HG02678 (cell line): ENCODE measurements around the gene DCD.

Source experiments
- ATAC-seq: cut with Tn5 transposase; IDR thresholded peaks from one replicate; pipeline ENCODE4 v1.9.1; 2021; ENCODE audit warnings: mild to moderate bottlenecking, moderate library complexity; ENCODE audit not compliant: unreplicated experiment

The DCD gene

GRCh38 chr12:54648265-54648664, at the start of gene DCD:
Gene DCD (minus strand): TSS chr12:54648365. CDS start chr12:54648303, 62 bp downstream.
- no peak for ATAC-seq

GRCh38 chr12:54697851-54698250, 49.7 kb upstream of the DCD start:
- no peak for ATAC-seq

- ATAC-seq: no peak
Measured at GRCh38 chr12:54692353-54692752, 44.2 kb upstream of the DCD start.

GRCh38 chr12:54689984-54690383, 41.8 kb upstream of the DCD start:
- no peak for ATAC-seq

DNA sequence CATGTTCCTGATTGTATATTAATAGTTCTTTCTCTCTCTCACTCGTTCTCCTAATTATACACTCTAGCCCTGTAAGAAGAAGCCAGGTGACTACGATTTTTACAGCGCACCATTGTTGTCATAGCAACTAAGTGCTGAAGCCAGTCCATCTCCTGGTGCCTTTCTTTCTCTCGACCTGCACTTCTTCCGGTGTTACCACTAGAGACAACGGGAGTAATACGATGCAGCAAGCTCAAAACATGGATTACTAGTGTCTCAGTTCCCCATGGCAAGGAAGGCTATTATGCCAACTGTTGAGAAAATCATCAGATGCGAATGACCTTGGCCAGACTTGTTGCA, 40.8 kb upstream of the DCD start:
- ATAC-seq: no peak

DNA sequence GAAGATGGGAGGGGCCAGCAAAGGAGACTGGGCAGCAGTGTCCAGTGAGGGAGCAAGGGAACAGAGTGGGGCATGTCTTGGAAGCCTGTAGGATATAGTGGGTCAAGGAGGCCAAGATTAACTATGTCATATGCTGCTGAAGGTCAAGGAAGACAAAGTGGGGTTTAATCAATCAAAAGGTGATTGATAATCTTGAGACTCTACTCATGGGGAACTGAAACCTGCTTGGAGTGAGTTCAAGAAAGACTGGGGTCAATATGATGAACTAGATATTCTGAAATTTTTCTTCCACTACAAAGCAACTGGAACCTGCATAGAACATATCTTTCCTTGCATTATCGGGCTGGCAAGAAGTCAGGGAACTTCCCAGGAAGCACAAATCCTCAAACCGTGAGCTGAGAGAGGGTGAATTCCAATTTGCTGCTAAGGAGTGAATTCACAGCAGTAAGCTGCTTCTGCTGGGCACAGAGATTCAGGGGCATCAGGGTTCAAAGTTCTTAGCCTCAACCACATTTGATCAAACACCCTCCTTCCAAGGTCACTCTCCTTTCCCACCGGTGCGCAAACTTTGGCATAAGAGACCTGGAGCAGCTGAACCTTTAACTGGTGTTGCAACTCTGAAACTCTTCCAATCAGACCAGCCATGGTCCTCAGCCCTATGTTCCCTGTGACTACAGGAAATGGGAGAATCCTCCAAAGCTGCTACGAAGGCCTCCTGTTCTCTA, 40.3 kb upstream of the DCD start:
- no peak for ATAC-seq

DNA sequence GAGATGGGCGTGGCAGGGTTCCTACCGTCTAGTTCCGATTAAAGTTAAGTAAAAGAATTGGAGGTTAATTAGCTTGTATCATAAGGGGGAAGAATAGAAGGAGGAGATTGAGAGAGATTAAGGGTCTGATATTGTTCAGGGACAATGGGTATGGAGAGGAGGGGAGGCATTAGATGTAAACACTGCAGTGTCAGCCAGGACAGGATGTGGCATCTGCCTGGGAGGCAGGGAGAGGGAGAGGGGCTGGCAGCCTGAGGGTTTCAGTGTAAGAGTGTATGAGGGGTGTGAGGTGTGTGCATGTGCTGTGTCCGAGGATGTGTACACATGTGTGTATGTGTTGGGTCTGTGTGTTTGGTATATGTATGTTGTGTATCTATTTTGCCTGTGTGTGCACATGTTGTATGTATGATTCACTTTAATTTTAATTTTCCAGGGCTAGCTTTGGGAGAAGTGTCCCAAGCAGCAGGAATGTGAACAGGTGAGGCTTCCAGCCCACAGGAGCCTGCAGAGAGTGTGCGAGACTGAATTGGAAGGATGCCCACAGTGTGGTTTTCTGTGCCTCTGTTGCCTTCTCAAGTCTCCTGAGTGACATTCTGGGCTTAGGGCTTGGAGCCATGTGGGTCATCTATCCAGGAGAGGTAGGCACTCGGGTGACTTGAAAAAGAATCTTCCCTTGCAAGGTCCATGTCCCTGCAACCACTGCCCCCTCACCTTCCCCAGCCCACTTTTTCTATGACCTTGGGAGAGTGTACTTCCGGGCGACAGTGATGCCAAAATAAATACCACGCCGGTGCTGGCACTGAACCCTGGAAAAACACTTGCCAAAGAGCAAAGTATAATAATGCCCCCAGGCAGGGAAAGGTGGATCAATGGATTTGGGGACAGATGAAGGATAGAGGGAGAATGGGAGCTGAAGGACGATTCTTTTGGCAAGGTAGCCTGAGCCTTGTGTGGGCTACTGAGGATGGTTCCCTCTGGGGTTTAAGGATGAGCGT, 36.8 kb upstream of the DCD start:
- no peak for ATAC-seq

DNA sequence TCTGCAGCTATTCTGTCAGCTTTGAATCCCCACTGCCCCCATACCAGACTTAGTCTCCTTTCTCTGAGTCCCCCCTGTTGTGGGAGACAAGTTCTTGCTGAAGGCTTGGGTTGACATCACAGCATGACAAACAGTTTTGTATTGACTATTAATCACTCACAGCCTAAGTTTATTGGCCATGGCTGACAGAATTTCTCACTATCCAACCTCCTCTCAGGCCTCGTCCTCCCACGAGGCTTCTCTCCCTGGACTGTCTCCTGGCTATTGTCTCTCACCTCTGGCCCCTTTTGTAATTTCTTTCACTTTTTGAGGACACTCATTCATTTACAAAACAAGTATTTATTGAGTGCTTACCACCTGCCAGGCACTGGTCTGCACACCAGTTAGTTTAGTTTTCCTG, 35.2 kb upstream of the DCD start:
- no peak for ATAC-seq

GRCh38 chr12:54682674-54683073, 34.5 kb upstream of the DCD start:
- no peak for ATAC-seq

DNA sequence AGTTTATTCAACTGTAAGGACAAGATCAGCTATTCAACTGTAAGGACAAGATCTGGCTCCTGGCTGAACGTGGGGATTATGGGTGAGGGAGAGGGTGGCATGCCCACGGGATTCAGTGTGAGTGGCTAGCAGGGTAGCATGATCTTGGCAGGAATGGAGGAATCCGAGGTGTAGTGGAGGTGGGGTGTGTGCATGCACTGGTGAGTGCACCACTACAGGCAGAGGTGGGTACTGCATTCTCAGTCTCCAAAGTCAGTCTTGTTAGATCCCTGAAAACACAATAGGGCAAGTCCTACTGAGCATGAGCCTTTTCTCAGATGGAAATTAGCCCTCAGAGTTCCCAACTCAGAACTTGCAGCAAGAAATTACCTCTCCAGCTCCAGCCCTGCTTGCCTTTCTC, 32.2 kb upstream of the DCD start:
- peak; percentile 74 for ATAC-seq

- ATAC-seq: no peak
Measured at GRCh38 chr12:54678131-54678530, 30.0 kb upstream of the DCD start.

GRCh38 chr12:54667945-54668344, 19.8 kb upstream of the DCD start:
- no peak for ATAC-seq

DNA sequence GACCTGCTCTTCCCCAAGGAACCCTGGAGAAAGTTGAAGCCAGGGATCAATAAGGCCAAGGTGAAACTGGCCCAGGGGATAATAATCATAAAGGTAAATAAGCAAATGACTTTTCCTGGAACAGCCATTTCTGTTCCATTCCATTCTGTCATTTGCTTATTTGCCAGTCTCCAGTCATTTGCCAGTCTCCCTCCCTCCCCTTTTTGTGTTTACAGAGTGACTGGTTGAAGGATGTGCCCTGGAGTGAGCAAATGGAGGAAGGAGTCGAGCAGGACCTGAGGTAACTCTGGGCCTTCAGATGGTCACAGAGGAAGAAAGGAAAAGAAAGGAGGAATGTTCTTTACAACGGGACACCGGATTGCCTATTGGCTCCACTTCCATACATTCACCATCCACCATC, 17.8 kb upstream of the DCD start:
- no peak for ATAC-seq

GRCh38 chr12:54665022-54665635, 17.0 kb upstream of the DCD start:
- ATAC-seq: peak; percentile 40

DNA sequence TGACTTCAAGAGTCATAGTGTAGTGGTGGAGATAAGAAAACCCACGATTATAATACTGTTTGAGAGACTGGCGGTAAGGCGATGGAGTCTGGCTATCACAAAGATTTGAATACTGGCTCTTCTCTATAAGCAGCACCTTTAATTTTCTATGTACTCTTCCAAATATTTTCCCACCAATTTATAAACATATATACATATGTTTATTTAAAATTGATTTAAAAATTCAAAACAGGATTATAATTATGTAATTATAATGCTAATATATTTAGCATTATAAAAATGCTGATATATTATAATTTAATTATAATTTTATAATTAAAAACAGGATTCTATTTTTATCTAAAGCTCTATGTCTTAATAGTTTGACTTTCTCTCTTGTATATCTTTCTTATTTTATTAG, 15.4 kb upstream of the DCD start:
- ATAC-seq: no peak

DNA sequence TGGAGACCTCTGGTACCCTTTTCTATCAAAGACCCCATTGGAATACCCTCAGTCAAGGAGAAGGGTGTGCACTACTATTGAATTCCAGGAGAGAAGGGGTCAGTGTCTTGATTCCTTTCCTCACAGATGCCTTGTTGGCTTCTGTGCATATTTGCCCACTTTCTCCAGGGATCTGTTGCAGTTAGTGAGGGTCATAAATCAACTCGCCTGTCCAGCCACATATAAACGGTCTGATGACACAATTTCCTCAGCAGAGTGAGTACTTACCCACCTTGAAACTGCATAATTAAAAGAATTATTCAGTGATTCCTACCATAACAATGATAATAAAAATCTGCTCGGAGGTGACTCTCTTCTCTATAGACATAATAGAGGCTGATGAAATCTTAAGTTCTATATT, 13.9 kb upstream of the DCD start:
- no peak for ATAC-seq

GRCh38 chr12:54661048-54661447, 12.9 kb upstream of the DCD start:
- no peak for ATAC-seq

DNA sequence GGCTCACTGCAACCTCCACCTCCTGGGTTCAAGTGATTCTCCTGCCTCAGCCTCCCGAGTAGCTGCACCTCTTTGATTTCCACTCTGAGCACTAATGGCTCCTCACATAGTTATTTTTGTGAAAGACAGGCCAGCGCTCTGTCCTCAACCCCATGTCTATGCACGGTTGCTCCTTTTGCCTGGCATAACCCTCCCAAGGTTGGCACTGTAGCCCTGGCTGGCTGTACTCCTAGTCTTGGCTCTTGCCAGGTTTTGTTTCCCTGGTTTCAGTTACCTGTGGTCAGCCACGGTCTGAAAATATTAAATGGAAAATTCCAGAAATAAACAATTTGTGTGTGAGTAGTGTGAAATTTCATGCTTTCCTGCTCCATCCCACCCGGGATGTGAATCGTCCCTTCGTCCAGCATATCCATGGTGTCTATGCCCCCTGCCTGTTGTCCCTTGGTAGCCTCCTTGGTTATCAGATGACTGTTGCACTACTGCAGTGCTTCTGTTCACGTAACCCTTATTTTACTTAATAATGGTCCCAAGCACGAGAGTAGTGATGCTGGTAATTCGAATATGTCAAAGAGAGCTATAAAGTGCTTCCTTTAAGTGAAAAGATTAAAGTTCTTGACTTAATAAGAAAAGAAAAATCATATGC, 12.3 kb upstream of the DCD start:
- ATAC-seq: no peak

DNA sequence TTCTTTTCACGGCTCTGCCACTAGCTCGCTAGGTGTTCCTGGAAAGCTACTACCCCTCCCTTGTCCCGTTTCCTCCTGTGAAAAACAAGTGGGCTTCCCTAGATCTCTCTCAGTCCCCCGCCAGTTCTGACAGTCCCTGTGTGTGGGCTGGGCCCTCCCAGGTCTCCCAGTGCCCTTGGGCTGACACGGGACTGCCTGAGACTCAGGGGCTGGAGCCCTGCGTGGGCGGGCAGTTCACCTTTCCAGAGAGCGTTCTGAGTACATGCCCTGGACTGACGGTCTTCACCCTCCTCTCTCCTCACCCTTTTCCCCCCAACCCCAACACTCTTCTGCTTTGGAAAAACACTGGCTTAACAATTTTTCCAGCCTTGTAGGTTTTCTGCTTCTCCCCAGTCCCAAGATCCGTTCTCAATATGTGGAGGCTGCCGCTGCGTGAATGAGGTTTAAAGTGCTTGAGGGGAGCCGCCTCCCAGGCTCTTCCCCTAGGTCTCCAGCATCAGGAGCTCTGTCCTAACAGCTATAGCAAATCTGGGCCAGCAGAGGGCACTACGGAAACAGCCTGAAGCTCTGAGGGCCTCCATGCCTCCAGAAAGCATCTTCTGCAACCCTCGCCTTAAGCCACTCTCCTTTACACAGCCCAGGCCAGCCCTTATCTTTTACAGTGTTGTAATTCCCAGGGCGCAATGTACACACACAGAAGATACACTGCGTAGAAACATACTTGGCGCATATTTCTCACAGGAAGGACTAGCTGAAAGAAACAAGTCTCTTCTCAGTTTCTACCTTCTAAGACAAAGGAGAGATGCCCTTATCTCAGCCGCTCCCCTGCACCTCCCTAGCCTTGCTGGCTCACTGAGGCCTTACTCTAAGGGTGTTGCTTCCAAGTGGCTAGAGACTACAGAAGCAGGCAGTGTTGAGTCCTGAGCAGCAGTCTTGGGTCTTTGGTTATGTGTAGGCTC, 10.4 kb upstream of the DCD start:
- peak; percentile 83 for ATAC-seq

GRCh38 chr12:54657105-54657607, 9.0 kb upstream of the DCD start:
- ATAC-seq: no peak
